ENCODE data around the gene BTBD10.
A peak's percentile ranks its signal among the peaks of the same experiment; 100 is the strongest.

The BTBD10 gene

DNA sequence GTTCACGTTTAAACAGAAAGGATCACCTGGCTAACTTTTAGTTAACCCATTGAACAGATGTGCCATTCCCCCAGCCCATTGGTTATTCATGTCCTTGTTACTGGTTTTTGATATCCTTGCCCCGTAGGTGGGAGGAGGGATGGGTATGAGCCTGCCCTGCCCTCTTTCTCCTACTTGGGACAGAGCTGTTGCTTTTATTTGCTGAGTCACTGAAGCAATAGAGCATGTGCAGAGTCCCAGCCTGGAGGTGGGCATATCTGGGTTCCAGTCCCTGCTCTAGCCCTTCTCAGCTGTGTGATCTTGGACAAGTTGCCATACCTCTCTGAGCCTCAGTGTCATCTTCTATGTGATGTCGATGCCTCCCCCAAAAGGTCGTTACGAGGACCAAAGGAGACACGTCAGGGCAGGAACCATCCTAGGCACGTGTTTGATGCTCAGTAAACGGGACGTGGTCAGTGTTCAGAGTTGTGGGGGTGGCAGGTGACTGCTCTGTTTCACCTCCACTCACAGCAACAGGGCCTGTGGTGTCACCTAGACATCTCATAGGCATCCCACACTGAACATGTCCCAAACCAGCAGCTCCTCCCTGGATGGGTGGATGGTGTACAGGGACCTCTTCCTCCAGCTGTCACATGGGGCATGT is 124.5 kb downstream of the BTBD10 start:
- DNase-seq = peak; percentile 68

DNA sequence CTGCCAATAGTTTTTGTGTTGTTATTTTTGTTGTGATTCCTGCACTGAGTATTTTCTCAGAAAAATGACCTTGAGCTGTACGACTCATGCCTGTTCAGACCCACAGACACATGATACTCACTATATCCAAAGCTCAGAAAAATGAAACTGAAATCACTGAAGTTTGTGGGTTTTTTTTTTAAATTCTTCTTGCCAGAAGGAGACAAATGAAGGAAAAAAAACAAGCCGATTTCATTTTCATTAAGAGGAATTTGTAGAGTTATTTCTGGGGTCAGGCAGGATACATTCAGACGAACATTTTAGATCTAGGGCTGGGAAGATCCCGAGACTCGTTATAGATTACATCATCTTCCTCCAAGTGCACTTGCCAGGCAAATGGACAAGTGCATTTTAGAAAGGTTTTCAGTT is 125.0 kb downstream of the BTBD10 start:
- DNase-seq = peak; percentile 60
